ENCODE results near the gene MASP2.

MASP2 gene

GRCh38 chr1:10987840-10988417, 59.1 kb downstream of the MASP2 start:
- DNase-seq = no peak

- no peak for DNase-seq
Measured at GRCh38 chr1:10986525-10986890, 60.5 kb downstream of the MASP2 start.

GRCh38 chr1:10980841-10981727, 66.0 kb downstream of the MASP2 start:
- DNase-seq = peak; percentile 29

GRCh38 chr1:10980094-10980577, 66.9 kb downstream of the MASP2 start:
- DNase-seq = no peak

- DNase-seq = peak; percentile 42
Measured at GRCh38 chr1:10979483-10979920, 67.5 kb downstream of the MASP2 start.

GRCh38 chr1:10978719-10979118, 68.3 kb downstream of the MASP2 start:
- no peak for DNase-seq

All from suppressor macrophage treated with lipopolysaccharide for 4 hours (primary cell).